GM12891 (cell line): ENCODE data around the gene KLHL40.
A peak's percentile ranks its signal among the peaks of the same experiment; 100 is the strongest.

ENCODE experiments used
- POLR2A ChIP-seq: IDR thresholded peaks from 2 replicates; pipeline ENCODE4 v1.6.1; 2011; ENCODE audit warnings: low read depth, low read length, control low read depth
- POLR2AphosphoS5 ChIP-seq: IDR thresholded peaks from 2 replicates; pipeline ENCODE4 v1.6.1; 2011; ENCODE audit warnings: low read depth, low read length, control low read depth
- POU2F2 ChIP-seq: IDR thresholded peaks from 2 replicates; pipeline ENCODE4 v1.6.1; 2011; ENCODE audit warnings: low read depth, mild to moderate bottlenecking, control low read depth, low read length, moderate library complexity
- SPI1 ChIP-seq: IDR thresholded peaks from 2 replicates; pipeline ENCODE4 v1.6.1; 2011; ENCODE audit warnings: low read depth, low read length, control low read depth
- TAF1 ChIP-seq: IDR thresholded peaks from 2 replicates; pipeline ENCODE4 v1.6.1; 2011; ENCODE audit warnings: low read depth, low read length, control low read depth

GRCh38 chr3:42652611-42653302, 32.6 kb upstream of the KLHL40 start:
- TF ChIP-seq POLR2A = no peak
- TF ChIP-seq POLR2AphosphoS5 = no peak
- TF ChIP-seq TAF1 = no peak
- TF ChIP-seq SPI1 = peak; percentile 79
- no peak for TF ChIP-seq POU2F2
